Measurements from ENCODE around the gene ZNF628.

Gene ZNF628

GRCh38 chr19:55490478-55491432, 14.3 kb downstream of the ZNF628 start:
- peak overlapping the region; percentile 54 for H3K27ac ChIP-seq
- TF ChIP-seq ZFX (IDR thresholded peaks at IDR 0.05; ENCODE audit: borderline replicate concordance) = no peak
- TF ChIP-seq CTCF (IDR thresholded peaks at IDR 0.05) = no peak

- peak overlapping the region; percentile 54 for H3K27ac ChIP-seq
- no peak for TF ChIP-seq ZFX (IDR thresholded peaks at IDR 0.05; ENCODE audit: borderline replicate concordance)
- TF ChIP-seq CTCF (IDR thresholded peaks at IDR 0.05) = no peak
Observed at GRCh38 chr19:55491546-55492360, 15.3 kb downstream of the ZNF628 start.

GRCh38 chr19:55492362-55492944, 16.0 kb downstream of the ZNF628 start:
- TF ChIP-seq CTCF (IDR thresholded peaks at IDR 0.05) (no peak), ZFX (IDR thresholded peaks at IDR 0.05; ENCODE audit: borderline replicate concordance) (no peak)
- H3K27ac ChIP-seq = no peak overlapping the region

GRCh38 chr19:55493052-55493644, 16.7 kb downstream of the ZNF628 start:
- H3K27ac ChIP-seq = no peak overlapping the region
- no peak for TF ChIP-seq ZFX (IDR thresholded peaks at IDR 0.05; ENCODE audit: borderline replicate concordance)
- no peak for TF ChIP-seq CTCF (IDR thresholded peaks at IDR 0.05)

- TF ChIP-seq ZFX (IDR thresholded peaks at IDR 0.05; ENCODE audit: borderline replicate concordance) (no peak), CTCF (IDR thresholded peaks at IDR 0.05) (no peak)
- H3K27ac ChIP-seq = no peak overlapping the region
Observed at GRCh38 chr19:55493645-55494171, 17.3 kb downstream of the ZNF628 start.

DNA sequence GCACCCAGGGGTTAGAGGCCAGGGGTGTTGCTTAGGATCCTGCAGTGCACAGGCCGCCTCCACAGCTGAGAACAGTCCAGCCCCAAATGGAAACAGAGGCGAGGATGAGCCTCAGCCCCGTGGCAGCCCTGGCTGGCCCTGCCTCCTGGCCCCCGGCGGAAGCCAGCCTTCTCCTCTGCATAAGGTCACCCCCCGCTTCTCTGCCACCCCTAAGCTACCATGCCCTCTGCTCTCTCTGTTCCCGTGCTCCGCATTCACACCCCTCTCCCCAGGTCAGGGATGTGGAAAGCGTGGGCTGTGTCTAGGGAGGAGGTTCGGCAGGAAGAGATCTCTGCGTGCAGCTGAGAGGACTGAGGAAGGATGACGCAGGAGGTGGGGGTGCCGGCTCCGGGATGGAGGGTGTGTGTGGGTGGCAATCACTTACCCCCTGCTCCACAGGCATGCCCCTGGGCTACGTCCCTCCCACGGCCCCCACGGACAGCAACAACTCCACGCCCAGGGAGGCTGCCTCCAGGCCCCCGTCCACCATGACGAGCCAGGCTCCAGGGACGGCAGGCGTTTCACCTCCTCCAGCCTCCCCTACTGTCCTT, 17.9 kb downstream of the ZNF628 start:
- H3K27ac ChIP-seq = no peak overlapping the region
- TF ChIP-seq CTCF (IDR thresholded peaks at IDR 0.05) (no peak), ZFX (IDR thresholded peaks at IDR 0.05; ENCODE audit: borderline replicate concordance) (no peak)

Measured in 22Rv1 (cell line).